RPMI7951 (cell line): ENCODE measurements around the gene CDK8. TPM values are rescaled to one million over a fixed set of nuclear protein-coding genes. Genes with fewer than 3 reads are reported as not detected.

Source experiments
- DNase-seq: peaks from one replicate; pipeline ENCODE4 v3.0.0-alpha.2; 2012; ENCODE audit warnings: low read depth
- total RNA-seq: library from RNA; depleted of rRNA; stranded (reverse); fragments of >200 nt; shearing (Covaris generic); gene quantifications from 2 replicates; pipeline ENCODE4 v1.2.3, GENCODE V29; 2014; rRNA removed

CDK8 gene
- total RNA-seq, 1 experiment from 2014 or later, result 18.9 TPM

GRCh38 chr13:26441476-26441875, 187.5 kb downstream of the CDK8 start:
- no peak for DNase-seq

DNA sequence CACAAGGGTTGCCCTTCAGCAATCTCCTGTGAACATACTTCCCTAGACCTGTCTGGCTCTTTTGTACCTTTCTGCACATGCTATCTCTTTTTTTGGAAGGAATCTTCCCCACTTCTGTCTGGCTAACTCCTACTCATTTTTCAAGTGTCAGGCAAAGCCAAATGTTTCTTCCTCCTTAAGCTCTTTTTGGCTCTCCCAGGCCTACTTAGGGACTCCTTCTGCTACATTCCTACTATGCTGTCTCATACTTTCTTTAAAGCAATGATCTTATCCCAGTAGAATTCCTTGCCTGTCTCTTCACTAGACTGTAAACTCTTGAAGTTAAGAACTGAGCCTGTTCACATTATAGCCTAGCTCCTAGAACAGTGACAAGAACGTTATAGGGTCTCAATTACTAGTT, 188.6 kb downstream of the CDK8 start:
- DNase-seq, result no peak

DNA sequence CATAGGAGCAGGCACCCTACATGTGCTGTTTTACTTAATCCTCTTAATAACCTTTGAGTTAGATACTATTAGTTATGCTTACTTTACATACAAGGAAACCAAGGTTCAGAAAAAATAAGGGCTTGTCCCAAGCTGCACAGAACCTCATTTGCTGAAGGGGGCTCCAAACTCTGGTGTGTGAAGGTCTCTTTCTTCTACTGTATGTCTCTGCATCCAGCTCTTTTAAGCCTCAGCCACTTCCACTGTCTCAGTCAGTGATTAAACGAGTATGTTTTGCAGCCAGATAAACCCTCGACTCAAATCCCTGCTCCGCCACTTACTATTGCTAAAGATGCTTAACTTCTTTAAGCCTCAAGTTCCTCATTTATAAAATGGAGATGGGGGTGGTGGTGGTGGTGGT, 191.2 kb downstream of the CDK8 start:
- DNase-seq, result no peak

DNA sequence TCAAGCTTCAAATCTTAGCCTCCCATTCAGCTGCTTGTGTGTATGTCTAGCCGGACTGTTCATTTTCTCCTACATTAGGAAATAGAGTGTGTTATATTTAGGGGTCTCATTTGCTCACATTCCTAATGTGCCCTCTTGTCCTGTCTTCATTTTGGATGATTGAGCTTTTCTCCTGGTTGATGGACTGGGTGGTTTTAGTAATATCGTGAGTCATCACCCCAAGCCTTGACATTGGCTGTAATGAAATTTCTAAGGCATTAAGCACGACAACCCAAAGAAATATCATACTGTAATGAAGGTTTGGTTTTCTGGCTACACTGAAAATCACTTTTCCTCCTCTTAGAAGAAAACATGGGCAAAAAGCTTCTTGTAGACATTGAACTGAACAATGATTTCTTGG, 192.8 kb downstream of the CDK8 start:
- peak; percentile 30 for DNase-seq

DNA sequence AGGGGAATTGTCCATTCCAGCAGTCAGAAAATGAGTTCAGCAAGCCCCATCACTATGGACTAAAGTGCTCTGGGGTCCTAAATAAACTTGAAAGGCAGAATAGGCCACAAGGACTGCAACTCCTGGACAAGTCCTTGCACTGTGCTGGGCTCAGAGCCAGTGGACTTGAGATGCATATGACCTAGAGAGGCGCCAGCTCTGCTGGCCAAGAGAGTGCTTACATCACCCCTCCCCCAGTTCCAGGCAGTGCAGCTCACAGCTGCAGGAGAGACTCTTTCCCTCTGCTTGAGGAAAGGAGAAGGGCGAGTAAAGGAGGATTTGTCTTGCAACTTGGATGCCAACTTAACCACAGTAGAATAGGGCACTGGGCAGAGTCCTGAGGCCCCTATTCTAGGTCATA, 194.1 kb downstream of the CDK8 start:
- no peak for DNase-seq

DNA sequence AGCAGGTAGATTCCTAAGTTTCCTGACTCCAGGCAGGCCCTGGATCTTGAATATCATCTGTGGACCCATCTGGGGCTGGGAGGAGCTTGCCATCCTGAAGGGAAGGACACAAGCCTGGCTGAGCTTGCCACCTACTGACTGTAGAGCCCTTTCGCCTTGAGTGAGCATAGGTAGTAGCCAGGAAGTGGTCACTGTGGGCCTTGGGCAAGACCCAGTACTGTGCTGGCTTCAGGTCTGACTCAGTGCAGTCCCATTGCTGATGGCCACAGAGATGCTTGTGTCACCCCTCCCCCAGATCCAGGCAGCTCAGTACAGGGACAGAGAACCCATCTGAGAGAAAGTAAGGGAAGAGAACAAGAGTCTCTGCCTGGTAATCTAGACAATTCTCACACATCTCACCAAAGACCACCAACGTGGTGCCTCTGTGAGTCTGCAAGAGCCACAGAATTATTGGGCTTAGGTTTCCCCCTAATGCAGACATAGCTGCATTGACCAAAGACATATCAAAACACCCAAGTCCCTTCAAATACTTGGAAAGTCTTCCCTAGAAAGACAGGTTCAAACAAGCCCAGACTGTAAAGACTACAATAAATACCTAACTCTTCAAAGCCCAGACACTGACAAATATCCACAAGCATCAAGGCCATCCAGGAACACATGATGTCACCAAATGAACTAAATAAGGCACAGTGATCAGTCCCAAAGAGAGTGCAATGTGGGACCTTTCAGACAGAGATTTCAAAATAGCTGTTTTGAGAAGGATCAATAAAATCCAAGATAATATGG, 195.3 kb downstream of the CDK8 start:
- DNase-seq, result peak; percentile 66

Other genes with a start within 250 kb of the CDK8 start
- gene SHISA2, start 202.1 kb upstream of the CDK8 start, total RNA-seq, result 0.72 and 1.9 TPM in 2 replicates
- 25.3 and 36.2 TPM in 2 replicates for gene RNF6, start 31.8 kb upstream of the CDK8 start, total RNA-seq